NCI-H1417 treated with DMSO at 0.1 percent for 48 hours (cell line): Measurements from ENCODE around the gene ALDH16A1.
A peak's percentile ranks its signal among the peaks of the same experiment; 100 is the strongest.

Experiments
- DNase-seq: peaks from one replicate; lab custom pipeline; 2025; lab: John Stamatoyannopoulos, UW

ALDH16A1 gene

DNA sequence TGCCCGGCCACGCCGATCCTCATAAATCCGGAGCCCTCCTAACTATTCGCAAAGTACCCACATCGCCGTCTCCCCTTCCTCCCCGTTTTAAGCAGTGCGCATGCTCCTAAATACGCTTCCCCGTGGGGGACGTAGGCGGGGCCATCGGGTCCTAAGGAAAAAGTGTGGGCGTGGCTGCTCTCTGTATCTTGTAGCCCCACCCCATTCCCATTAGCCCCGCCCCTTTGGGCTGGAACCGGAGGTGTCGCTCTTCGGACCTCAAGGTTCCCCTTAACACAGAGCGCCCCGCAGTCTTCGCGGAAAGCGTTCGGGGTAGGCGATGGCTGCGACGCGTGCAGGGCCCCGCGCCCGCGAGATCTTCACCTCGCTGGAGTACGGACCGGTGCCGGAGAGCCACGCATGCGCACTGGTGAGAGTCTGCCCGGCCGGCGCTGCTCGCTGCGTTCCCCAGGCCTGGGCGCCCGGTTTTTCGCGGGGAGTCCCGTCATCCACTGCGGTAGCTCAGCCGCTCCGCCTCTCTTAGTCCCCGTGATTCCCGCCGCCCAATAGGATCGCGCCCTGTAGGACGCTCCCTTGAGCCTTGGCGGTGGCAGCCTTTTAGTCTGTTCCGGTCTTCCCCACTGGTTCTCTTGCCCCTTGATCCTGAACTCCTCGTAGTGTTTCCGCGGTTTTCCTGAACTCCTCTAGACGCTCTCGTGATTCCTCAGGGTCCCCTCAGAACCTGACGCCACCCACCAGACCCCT is at the start of gene ALDH16A1:
TSS of gene ALDH16A1 (plus strand) at position 213 of the 744 bp plus-strand sequence. CDS start at position 320, 107 bp downstream.
- peak; percentile 94 for DNase-seq

- no peak for DNase-seq
Measured at GRCh38 chr19:49403404-49404187, 49.4 kb upstream of the ALDH16A1 start.

GRCh38 chr19:49407079-49407478 is 45.9 kb upstream of the ALDH16A1 start:
- DNase-seq, result no peak

DNA sequence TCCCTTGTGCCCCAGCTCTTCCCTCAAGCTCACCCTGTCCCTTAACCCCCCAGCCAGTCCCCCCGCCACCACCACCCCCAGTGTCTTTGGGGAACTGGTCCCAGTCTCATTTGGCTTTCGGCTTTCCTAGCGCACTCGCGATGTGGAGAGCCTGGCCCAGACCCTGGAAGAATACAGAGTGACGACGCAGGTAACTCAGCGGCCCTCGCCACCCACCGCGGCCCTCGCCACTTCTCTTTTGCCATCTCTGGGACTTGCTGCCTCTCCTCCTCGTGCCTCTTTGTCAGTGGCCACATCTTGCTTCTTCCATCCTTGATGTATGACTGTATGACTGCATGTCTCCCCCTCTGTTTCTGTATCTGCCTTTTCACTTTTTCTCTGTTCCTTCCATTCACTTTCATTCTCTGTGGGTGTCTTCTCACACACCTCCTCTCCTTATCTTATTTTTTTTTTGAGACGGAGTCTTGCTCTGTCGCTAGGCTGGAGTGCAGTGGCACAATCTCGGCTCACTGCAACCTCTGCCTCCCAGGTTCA is 45.5 kb upstream of the ALDH16A1 start:
- no peak for DNase-seq

GRCh38 chr19:49408816-49409440 is 44.1 kb upstream of the ALDH16A1 start:
- DNase-seq, result no peak

DNA sequence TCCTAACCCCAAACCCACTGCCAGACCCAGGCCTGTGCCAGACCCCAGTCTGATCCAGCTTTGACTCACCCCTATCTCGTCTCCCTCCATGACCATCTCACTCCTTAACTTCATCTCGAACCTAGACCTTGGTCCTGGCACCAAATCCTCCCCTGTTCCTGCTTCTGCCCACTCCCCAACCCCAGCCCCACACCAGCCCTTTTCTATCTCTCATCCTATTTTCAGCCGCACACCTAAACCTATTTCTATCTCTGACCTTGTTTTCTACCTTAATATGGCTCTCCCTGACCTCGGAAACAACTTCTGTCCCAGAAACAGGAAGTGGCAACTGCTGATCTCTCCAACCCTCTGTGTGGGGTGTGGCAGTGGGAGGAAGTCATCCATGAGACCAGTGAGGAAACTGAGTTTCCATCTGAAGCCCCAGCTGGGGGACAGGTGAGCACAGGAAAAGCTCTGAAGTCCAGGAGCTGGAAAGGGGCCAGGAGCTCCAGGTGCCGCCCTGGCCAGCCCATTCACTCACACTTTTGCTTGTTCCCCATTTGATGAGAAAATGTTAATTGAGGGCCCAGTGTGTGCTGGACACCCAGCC is 43.5 kb upstream of the ALDH16A1 start:
- DNase-seq, result no peak

- DNase-seq, result no peak
Measured at GRCh38 chr19:49411681-49412326, 41.2 kb upstream of the ALDH16A1 start.

DNA sequence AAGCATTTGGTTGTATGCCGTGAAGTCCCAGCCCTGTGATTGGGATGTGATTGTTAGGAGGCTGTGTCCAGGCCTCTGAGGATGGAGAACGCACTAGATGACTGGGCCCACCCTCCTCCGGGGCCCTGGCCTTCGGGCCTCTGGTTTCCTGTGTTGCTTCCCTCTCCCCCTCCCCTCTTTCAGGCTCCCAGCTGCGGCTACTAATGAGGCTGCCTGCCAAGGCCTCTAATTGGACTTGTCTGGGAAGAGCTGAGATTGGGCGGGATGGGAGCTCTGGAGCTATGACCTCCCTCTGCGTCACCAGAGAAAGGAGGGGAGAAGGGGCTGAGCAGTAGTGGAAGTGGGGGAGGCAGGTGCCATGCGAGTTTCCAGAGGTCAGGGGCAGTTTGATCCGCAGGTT is 39.7 kb upstream of the ALDH16A1 start:
- DNase-seq, result no peak

- DNase-seq, result no peak
Measured at GRCh38 chr19:49414256-49414655, 38.8 kb upstream of the ALDH16A1 start.

- no peak for DNase-seq
Measured at GRCh38 chr19:49415102-49415809, 37.8 kb upstream of the ALDH16A1 start.

GRCh38 chr19:49415810-49416200 is 37.2 kb upstream of the ALDH16A1 start:
- no peak for DNase-seq

GRCh38 chr19:49417088-49417487 is 35.9 kb upstream of the ALDH16A1 start:
- no peak for DNase-seq

DNA sequence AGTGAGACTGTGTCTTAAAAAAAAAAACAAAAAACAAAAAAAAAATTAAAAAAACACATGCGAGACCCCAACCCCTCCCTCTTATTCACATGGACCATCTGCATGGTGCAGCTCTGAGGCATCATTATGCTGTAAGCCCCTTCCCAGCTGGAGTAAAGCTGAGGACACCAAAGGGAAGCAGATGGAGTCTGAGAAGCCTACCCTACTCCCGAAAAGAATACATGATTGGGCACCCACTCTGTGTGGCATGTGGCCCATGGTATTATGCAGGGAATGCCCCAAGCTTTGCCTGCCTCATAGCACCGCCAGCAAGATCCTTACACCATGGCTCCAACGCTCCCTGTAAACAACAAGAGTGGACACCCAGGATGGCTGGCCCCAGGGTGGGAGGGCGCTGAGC is 34.5 kb upstream of the ALDH16A1 start:
- no peak for DNase-seq

- DNase-seq, result no peak
Measured at GRCh38 chr19:49419173-49419572, 33.9 kb upstream of the ALDH16A1 start.

GRCh38 chr19:49420227-49420626 is 32.8 kb upstream of the ALDH16A1 start:
- no peak for DNase-seq

- no peak for DNase-seq
Measured at GRCh38 chr19:49421039-49421877, 31.8 kb upstream of the ALDH16A1 start.

DNA sequence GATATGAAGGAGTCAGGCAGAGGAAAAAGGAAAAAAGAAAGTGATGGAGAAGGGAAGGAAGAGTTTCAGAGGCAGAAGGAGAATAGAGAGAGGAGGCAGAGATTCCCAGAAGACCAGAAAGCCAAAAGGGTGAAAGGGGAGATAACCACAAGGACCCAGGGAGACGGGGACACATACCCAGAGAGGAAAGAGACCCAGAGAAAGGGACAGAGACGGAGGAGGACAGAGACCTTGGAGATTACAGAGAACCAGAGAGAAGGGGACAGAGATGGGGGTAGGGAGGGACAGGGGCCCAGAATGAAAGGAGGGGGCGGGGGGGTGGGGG is 31.2 kb upstream of the ALDH16A1 start:
- DNase-seq, result no peak

- no peak for DNase-seq
Measured at GRCh38 chr19:49422407-49423070, 30.5 kb upstream of the ALDH16A1 start.

DNA sequence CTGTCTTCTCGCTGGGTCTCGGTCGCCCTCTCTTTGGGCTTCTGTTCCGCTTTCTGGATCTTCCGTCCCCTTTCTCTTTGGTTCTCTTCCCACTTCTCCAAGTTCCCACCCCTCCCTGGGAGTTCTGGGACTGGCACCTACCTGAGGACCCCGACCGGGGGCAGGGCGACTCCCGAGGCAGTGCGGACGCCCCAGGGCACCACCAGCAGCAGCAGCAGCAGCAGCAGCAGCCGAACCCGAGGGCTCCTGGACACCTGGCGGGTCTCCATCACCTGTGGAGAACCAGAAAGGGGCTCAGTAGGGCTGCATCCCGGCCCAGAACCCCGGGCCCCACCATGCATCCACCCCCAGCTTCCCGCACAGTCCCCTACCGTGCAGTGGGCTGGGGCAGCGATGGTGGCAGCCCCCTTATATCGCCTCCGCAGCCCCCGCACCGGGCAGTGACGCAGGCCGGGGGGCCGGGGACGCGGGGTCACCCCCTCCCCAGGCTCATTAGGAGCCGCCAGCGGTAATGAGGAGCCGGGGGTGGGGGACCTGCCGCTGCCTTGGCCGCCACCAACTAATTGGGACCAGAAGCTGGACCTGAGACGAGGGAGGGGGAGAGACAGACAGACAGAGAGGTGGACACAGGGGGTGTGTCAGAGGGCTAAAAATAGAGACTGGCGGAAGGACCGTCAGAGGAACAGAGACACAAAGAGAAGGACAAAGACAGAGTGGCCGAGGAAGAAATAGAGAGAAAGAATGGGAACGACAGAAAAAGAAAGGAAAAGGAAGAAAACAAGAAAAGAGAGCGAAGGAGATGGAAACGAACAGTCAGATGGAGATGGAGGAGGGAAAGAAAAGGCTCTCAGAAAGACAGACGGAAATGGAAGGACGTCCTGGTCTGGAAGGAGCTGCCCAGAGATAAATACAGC is 29.7 kb upstream of the ALDH16A1 start, which contains the start of gene PTH2:
TSS of gene PTH2 (minus strand) at position 371 of the 914 bp plus-strand sequence. CDS start at position 269, 102 bp downstream.
- DNase-seq, result no peak
